ENCODE measurements around the gene GRIN3A.

- TF ChIP-seq CTCF (IDR thresholded peaks at IDR 0.05): no peak
- TF ChIP-seq POLR2A (IDR thresholded peaks at IDR 0.05): no peak
Measured at GRCh38 chr9:101561740-101562139, 176.7 kb downstream of the GRIN3A start.

Measured in body of pancreas (tissue), 4 donors.